ENCODE data around the gene LRR1. TPM values are rescaled to one million over a fixed set of nuclear protein-coding genes. Genes with fewer than 3 reads are reported as not detected.
A peak's percentile ranks its signal among the peaks of the same experiment; 100 is the strongest.

LRR1 gene
- total and polyA plus RNA-seq, 11 donors, result 2.1 to 39.6 (median 7.1) TPM

- WGBS, 4 donors, result 41 to 55% (median 45%) methylated on average over 3 of the region's 3 CpGs
- Histone ChIP-seq H3K4me1 (peaks cover 0 to 57% (median 31%) of the 10 kb centered on the region in 12 donors), H3K36me3 (peaks cover 0 to 53% (median 42%) of the 10 kb centered on the region in 9 donors), H3K4me3 (peak overlapping the region in 10 of 12 donors; percentile 66 to 96 (median 80)), H3K9me3 (no peaks in the 10 kb centered on the region), H3K27me3 (no peaks in the 10 kb centered on the region), H3K27ac (no peak overlapping the region)
- no peak for TF ChIP-seq POLR2A (IDR thresholded peaks at IDR 0.05)
- TF ChIP-seq, protein P1, sequence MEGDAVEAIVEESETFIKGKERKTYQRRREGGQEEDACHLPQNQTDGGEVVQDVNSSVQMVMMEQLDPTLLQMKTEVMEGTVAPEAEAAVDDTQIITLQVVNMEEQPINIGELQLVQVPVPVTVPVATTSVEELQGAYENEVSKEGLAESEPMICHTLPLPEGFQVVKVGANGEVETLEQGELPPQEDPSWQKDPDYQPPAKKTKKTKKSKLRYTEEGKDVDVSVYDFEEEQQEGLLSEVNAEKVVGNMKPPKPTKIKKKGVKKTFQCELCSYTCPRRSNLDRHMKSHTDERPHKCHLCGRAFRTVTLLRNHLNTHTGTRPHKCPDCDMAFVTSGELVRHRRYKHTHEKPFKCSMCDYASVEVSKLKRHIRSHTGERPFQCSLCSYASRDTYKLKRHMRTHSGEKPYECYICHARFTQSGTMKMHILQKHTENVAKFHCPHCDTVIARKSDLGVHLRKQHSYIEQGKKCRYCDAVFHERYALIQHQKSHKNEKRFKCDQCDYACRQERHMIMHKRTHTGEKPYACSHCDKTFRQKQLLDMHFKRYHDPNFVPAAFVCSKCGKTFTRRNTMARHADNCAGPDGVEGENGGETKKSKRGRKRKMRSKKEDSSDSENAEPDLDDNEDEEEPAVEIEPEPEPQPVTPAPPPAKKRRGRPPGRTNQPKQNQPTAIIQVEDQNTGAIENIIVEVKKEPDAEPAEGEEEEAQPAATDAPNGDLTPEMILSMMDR (IDR thresholded peaks at IDR 0.05), result no peak
- no peak for DNase-seq
- ATAC-seq, result no peak
- intact Hi-C loops (cut with DNase I), result loop anchor here in 3 of 10 donors (5.0 kb wide), 1 partner anchor 35 kb away; the partner anchor contains the start of gene RPS29 (in 3 of the 3)
These were observed 23.4 kb downstream of the LRR1 start for GRCh38 chr14:49622022-49622607.

GRCh38 chr14:49623387-49623786 is 24.6 kb downstream of the LRR1 start:
- Histone ChIP-seq H3K36me3 (peaks cover 0 to 51% (median 34%) of the 10 kb centered on the region in 9 donors), H3K27me3 (no peaks in the 10 kb centered on the region), H3K4me1 (peaks cover 0 to 48% (median 31%) of the 10 kb centered on the region in 12 donors), H3K4me3 (peak overlapping the region in 2 of 12 donors; percentile 1 to 90), H3K27ac (peak overlapping the region in 1 of 12 donors; percentile 27), H3K9me3 (no peaks in the 10 kb centered on the region)
- DNase-seq (no peak), ATAC-seq (no peak)
- WGBS, 4 donors, result 70 to 76% (median 75%) methylated on average over 3 of the region's 3 CpGs
- intact Hi-C loops (cut with DNase I), result loop anchor here in 3 of 10 donors (5.0 kb wide), 1 partner anchor 36 kb away; the partner anchor contains the start of gene RPS29 (in 3 of the 3)
- TF ChIP-seq, protein P1 (IDR thresholded peaks at IDR 0.05), result no peak
- TF ChIP-seq POLR2A (IDR thresholded peaks at IDR 0.05), result no peak

DNA sequence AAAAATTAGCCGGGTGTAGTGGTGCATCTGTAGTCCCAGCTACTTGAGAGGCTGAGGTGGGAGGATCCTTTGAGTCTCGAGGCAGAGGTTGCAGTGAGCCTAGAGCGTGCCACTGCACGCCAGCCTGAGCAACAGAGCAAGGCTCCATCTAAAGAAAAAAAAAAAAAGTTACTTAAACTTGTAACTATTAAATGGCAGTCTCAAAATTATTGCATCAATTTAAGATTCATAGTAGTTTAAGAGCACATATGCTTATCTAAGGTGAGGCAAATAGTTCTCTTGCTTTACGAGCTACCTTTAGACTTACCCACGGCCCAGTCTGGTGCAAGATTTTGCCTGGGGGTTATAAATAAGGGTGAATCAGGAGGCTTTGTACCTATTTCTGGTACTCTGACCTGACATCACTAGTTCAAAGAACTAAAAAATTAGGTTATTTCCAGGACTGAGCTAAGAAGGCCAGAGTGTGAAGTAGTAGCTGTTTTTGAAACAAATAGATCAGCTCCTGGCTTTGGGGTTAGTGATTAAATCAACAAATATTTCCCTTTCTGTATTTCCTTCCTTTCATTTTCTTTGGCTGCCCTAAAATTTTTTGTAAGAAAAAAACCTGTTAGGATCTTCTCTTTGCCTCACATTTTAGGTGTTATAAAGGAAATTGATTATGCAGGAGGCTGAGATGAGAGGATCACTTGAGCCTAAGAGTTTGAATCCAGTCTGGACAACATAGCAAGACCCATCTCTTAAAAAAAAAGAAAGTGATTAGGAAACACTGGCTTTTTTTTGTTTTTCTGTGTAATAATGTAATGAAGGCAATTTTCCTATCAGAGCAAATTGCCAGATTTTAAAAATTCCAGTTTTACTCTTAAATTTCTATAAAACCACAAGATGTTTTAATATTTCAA is 25.4 kb downstream of the LRR1 start:
- 85 to 90% (median 89%) methylated on average over 6 of the region's 6 CpGs for WGBS, 4 donors
- H3K27me3 ChIP-seq, result no peaks in the 10 kb centered on the region
- H3K4me3 ChIP-seq, result peak overlapping the region in 1 of 12 donors; percentile 90
- intact Hi-C loops (cut with DNase I), result loop anchor here in 3 of 10 donors (5.0 kb wide), 1 partner anchor 37 kb away; the partner anchor contains the start of gene RPS29 (in 3 of the 3)
- DNase-seq (no peak), ATAC-seq (no peak)
- TF ChIP-seq, protein P1 (IDR thresholded peaks at IDR 0.05), result no peak
- TF ChIP-seq POLR2A (IDR thresholded peaks at IDR 0.05), result no peak
- H3K36me3 ChIP-seq, result peaks cover 0 to 44% (median 28%) of the 10 kb centered on the region in 9 donors
- no peaks in the 10 kb centered on the region for H3K9me3 ChIP-seq
- peaks cover 0 to 42% (median 29%) of the 10 kb centered on the region in 12 donors for H3K4me1 ChIP-seq
- H3K27ac ChIP-seq, result peak overlapping the region in 1 of 12 donors; percentile 27

All from heart left ventricle (tissue), 16 donors.